ENCODE measurements around the gene BBS5.

DNA sequence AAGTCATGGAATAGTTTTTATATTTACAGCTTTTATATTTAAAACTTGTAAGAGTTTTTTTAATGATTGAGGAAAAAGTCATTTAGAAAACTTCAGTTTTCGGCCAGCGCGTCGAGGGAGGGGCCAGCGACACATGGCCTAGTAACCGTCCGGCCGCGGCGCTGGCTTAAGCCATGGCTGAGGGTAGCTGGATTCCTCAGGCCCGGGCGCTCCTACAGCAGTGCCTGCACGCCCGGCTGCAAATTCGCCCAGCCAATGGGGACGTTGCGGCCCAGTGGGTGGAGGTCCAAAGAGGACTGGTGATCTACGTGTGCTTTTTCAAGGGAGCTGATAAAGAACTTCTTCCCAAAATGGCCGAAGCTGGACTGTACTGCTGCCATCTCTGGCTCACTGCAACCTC is 25.4 kb downstream of the BBS5 start:
- no peak for TF ChIP-seq POLR2A (IDR thresholded peaks at IDR 0.05)
- TF ChIP-seq, protein P1, sequence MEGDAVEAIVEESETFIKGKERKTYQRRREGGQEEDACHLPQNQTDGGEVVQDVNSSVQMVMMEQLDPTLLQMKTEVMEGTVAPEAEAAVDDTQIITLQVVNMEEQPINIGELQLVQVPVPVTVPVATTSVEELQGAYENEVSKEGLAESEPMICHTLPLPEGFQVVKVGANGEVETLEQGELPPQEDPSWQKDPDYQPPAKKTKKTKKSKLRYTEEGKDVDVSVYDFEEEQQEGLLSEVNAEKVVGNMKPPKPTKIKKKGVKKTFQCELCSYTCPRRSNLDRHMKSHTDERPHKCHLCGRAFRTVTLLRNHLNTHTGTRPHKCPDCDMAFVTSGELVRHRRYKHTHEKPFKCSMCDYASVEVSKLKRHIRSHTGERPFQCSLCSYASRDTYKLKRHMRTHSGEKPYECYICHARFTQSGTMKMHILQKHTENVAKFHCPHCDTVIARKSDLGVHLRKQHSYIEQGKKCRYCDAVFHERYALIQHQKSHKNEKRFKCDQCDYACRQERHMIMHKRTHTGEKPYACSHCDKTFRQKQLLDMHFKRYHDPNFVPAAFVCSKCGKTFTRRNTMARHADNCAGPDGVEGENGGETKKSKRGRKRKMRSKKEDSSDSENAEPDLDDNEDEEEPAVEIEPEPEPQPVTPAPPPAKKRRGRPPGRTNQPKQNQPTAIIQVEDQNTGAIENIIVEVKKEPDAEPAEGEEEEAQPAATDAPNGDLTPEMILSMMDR (IDR thresholded peaks at IDR 0.05), result no peak

Data from prostate gland (tissue), 2 donors.